ENCODE results near the gene TPM1. TPM values are rescaled to one million over a fixed set of nuclear protein-coding genes. Genes with fewer than 3 reads are reported as not detected.

TPM1 gene
- total and polyA plus RNA-seq, 8 donors: 196 to 681 (median 587) TPM

DNA sequence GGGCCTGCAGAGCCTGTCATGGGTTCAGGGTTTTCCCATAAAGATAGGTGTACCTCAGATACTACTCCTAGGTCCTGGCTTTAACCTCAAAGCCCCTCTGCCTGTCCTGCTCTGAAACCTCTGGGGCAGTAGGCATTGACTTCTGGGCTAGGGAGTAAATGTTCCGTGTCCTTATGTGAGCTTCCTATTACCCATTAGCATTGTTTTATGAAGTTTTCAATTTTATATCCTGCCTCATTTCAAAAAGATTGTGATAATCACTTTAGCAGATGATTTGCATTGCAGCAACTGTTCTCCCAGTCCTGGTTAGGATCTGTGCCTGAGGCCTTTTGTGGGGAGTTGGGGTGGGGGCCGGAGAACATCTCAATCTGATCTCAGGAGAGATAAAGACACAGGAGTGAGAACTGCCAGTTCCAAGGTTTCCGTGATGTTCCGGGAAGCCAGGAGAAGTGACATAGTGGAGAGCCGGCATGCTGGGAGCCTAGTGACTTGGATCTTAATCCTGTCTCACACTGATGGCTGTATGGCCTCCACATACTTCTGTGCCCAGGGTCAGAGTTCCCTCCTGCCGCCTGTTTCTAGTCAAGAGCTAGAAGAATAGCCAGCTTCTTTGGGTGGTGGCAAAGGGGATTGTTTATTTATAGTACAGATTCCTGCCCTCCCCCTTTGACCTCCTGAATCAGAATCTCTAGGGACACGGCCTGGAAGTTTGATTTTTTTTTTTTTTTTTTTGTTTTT is 10.6 kb downstream of the TPM1 start:
- peaks cover 60 to 73% of the 10 kb centered on the region in 2 donors for H3K4me1 ChIP-seq
- intact Hi-C loops (cut with DNase I): no loop called here
- no peaks in the 10 kb centered on the region for H3K9me3 ChIP-seq
- H3K36me3 ChIP-seq: peaks cover 0 to 14% of the 10 kb centered on the region in 2 donors
- no peak for DNase-seq
- H3K4me3 ChIP-seq: no peak overlapping the region
- TF ChIP-seq, protein P1, sequence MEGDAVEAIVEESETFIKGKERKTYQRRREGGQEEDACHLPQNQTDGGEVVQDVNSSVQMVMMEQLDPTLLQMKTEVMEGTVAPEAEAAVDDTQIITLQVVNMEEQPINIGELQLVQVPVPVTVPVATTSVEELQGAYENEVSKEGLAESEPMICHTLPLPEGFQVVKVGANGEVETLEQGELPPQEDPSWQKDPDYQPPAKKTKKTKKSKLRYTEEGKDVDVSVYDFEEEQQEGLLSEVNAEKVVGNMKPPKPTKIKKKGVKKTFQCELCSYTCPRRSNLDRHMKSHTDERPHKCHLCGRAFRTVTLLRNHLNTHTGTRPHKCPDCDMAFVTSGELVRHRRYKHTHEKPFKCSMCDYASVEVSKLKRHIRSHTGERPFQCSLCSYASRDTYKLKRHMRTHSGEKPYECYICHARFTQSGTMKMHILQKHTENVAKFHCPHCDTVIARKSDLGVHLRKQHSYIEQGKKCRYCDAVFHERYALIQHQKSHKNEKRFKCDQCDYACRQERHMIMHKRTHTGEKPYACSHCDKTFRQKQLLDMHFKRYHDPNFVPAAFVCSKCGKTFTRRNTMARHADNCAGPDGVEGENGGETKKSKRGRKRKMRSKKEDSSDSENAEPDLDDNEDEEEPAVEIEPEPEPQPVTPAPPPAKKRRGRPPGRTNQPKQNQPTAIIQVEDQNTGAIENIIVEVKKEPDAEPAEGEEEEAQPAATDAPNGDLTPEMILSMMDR (IDR thresholded peaks at IDR 0.05): no peak
- no peaks in the 10 kb centered on the region for H3K27me3 ChIP-seq
- peak overlapping the region; percentile 46 to 64 for H3K27ac ChIP-seq
- no peak for ATAC-seq

DNA sequence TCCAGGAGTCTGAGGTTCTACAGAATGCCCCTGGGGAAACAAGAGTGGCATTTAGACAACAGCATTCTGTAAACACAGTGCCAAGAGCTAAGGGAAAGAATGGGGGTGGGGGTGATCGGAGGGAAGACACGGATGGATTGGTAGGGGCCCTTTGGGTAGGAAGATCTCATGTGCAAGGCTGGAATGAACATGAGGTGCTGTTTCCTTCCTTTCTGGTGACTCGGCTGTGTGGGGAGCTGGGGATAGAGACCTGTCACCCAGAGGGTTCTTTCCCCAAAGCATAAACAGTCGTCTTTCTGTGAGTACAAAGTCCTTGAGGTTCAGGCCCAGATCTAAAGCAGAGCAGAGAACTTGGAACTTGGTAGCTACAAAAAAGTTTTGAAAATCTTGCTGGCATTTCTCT is 11.7 kb downstream of the TPM1 start:
- ATAC-seq: no peak
- Histone ChIP-seq H3K4me1 (peaks cover 67 to 69% of the 10 kb centered on the region in 2 donors), H3K36me3 (peaks cover 0 to 26% of the 10 kb centered on the region in 2 donors), H3K9me3 (no peaks in the 10 kb centered on the region), H3K27ac (peak overlapping the region; percentile 46 to 64), H3K4me3 (no peak overlapping the region), H3K27me3 (no peaks in the 10 kb centered on the region)
- DNase-seq: no peak
- TF ChIP-seq, protein P1 (IDR thresholded peaks at IDR 0.05): no peak
- intact Hi-C loops (cut with DNase I): no loop called here

DNA sequence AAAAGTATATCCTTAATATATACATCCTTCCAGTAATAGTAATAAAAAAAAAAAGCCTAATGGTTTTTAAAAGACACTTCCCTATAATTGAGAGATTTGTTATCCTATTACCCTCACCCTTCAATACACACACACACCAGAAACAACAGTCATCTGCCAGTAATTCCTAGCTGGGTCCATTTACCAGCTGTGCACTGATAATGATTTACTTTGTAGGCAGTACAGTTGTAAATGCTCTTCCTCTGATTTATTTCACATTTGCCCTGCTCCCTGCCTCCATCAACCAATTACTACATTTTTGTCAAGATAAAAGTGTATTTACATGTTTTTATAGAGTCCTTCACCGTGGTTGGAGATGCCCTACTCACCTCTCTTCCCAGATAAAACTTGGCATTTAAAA is 12.4 kb downstream of the TPM1 start:
- no peak overlapping the region for H3K4me3 ChIP-seq
- ATAC-seq (peak; percentile 10), DNase-seq (no peak)
- TF ChIP-seq, protein P1 (IDR thresholded peaks at IDR 0.05): no peak
- H3K9me3 ChIP-seq: no peaks in the 10 kb centered on the region
- peaks cover 0 to 33% of the 10 kb centered on the region in 2 donors for H3K36me3 ChIP-seq
- H3K27ac ChIP-seq: peak overlapping the region in 1 of 2 donors; percentile 27
- H3K4me1 ChIP-seq: peaks cover 61 to 62% of the 10 kb centered on the region in 2 donors
- intact Hi-C loops (cut with DNase I): no loop called here
- no peaks in the 10 kb centered on the region for H3K27me3 ChIP-seq

DNA sequence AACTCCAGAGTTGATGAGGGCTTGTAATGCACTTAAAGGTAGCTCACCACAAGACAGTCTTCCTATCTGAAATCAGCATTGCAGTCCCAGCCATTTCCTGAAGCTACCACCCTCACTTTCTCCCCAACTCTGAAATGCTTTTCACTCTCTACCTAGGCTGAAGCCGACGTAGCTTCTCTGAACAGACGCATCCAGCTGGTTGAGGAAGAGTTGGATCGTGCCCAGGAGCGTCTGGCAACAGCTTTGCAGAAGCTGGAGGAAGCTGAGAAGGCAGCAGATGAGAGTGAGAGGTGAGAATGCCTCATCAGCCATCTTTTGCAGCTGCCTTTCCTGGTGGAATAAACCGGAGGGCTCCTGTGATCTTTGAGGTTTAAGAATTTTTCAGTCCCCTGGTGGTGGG is 14.3 kb downstream of the TPM1 start:
- ATAC-seq: no peak
- H3K27me3 ChIP-seq: no peaks in the 10 kb centered on the region
- H3K9me3 ChIP-seq: no peaks in the 10 kb centered on the region
- no peak overlapping the region for H3K4me3 ChIP-seq
- intact Hi-C loops (cut with DNase I): no loop called here
- H3K36me3 ChIP-seq: peaks cover 0 to 51% of the 10 kb centered on the region in 2 donors
- TF ChIP-seq, protein P1 (IDR thresholded peaks at IDR 0.05): no peak
- H3K27ac ChIP-seq: no peak overlapping the region
- H3K4me1 ChIP-seq: peaks cover 43 to 44% of the 10 kb centered on the region in 2 donors
- peak in 2 of 4 donors; percentile 76 to 89 for DNase-seq

DNA sequence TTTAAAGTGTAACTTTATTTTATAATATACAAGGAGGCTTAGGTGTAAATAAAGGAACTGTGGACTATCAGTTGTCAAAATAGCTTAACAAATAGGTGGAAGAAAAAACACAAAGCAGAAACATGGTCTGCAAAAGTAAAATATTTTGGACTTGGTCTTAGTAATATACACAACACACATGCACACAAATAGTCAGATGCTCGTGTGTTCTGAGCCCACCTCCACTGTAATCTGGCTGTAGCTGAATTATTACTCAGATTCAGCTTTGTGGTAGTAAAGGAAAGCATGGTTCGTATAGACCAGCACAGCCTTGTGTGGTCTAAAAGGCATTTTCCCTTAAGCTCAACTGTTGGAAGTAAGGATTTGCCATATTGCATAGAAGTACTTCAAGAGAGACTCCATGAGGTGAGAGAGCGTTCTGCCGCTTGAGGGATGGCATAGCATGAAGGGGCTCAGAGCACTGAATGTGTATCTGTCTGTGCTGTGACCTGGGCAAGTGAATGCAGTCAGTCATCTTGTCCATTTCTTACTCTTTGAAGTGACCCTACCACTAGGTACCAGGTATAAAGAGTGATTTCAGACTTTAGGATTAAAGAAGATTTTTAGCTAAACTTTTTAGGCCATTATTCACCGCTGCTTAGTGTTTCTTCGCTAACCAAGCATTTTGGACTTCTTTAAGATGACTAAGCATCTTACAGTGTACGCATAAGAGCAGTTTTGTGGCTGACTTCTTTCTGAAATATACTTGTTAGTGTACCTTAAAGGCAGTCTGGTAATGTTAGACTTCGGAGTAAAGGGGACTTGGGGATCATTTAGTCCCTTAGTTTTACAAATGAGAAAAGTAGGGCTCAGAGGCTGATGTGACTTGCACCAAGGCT is 15.2 kb downstream of the TPM1 start:
- no peak for DNase-seq
- intact Hi-C loops (cut with DNase I): no loop called here
- Histone ChIP-seq H3K36me3 (peaks cover 0 to 60% of the 10 kb centered on the region in 2 donors), H3K4me1 (peaks cover 34 to 35% of the 10 kb centered on the region in 2 donors), H3K9me3 (no peaks in the 10 kb centered on the region), H3K4me3 (no peak overlapping the region), H3K27ac (no peak overlapping the region), H3K27me3 (no peaks in the 10 kb centered on the region)
- ATAC-seq: no peak
- TF ChIP-seq, protein P1 (IDR thresholded peaks at IDR 0.05): no peak

Data from left lung (tissue), 10 donors.